Stimulated activated CD8-positive, alpha-beta memory T cell treated with anti-CD3 and anti-CD28 coated beads, Interleukin-12 subunit alpha, Interleukin-12 subunit beta, amount 100 ng/mL, for 4 hours (primary cell): ENCODE results near the gene KDELR1.

Experiments
- DNase-seq: peaks from one replicate; pipeline ENCODE4 v3.0.0-alpha.2; 2020; ENCODE audit warnings: low read depth

Gene KDELR1

GRCh38 chr19:48391100-48392005, at the start of gene KDELR1:
Gene KDELR1, minus strand, starts transcription at chr19:48391551. Its CDS starts 193 bp downstream, at chr19:48391358.
- peak; percentile 62 for DNase-seq

GRCh38 chr19:48436586-48436985, 45.2 kb upstream of the KDELR1 start:
- no peak for DNase-seq

- no peak for DNase-seq
Observed at GRCh38 chr19:48433337-48433736, 42.0 kb upstream of the KDELR1 start.

- no peak for DNase-seq
Observed at GRCh38 chr19:48428670-48429069, 37.3 kb upstream of the KDELR1 start.

- no peak for DNase-seq
Observed at GRCh38 chr19:48424694-48425219, 33.4 kb upstream of the KDELR1 start.

- no peak for DNase-seq
Observed at GRCh38 chr19:48421548-48421947, 30.2 kb upstream of the KDELR1 start.

GRCh38 chr19:48419158-48419920, 28.0 kb upstream of the KDELR1 start:
- DNase-seq, result peak; percentile 58

GRCh38 chr19:48418317-48419064, 27.1 kb upstream of the KDELR1 start:
- DNase-seq, result no peak

GRCh38 chr19:48417421-48417820, 26.1 kb upstream of the KDELR1 start:
- DNase-seq, result no peak

GRCh38 chr19:48415806-48416221, 24.5 kb upstream of the KDELR1 start:
- no peak for DNase-seq

GRCh38 chr19:48415395-48415794, 24.0 kb upstream of the KDELR1 start:
- peak; percentile 32 for DNase-seq

- DNase-seq, result no peak
Observed at GRCh38 chr19:48413879-48414587, 22.7 kb upstream of the KDELR1 start.

- DNase-seq, result no peak
Observed at GRCh38 chr19:48405850-48406249, 14.5 kb upstream of the KDELR1 start.

- DNase-seq, result no peak
Observed at GRCh38 chr19:48405010-48405659, 13.8 kb upstream of the KDELR1 start.

GRCh38 chr19:48403606-48404005, 12.3 kb upstream of the KDELR1 start:
- DNase-seq, result no peak

GRCh38 chr19:48401287-48401686, 9.9 kb upstream of the KDELR1 start:
- DNase-seq, result no peak

GRCh38 chr19:48400018-48400742, 8.8 kb upstream of the KDELR1 start:
- DNase-seq, result no peak

GRCh38 chr19:48398375-48399235, 7.3 kb upstream of the KDELR1 start:
- peak; percentile 73 for DNase-seq

GRCh38 chr19:48398102-48398374, 6.7 kb upstream of the KDELR1 start:
- no peak for DNase-seq
